PFSK-1 (cell line): ENCODE results near the gene CES3.
A peak's percentile ranks its signal among the peaks of the same experiment; 100 is the strongest.

Source experiments
- FOXP2 ChIP-seq: optimal IDR thresholded peaks from 2 replicates; pipeline ENCODE3; 2011; ENCODE audit warnings: borderline replicate concordance, control low read depth, inconsistent platforms; ENCODE audit not compliant: insufficient read depth; ENCODE audit errors: extremely low read length, extremely low read depth
- POLR2AphosphoS5 ChIP-seq: IDR thresholded peaks from 2 replicates; pipeline ENCODE4 v1.6.1; 2012; ENCODE audit warnings: low read depth, mild to moderate bottlenecking, control low read depth, low read length, moderate library complexity
- SIN3A ChIP-seq: IDR thresholded peaks from 2 replicates; pipeline ENCODE4 v1.6.1; 2012; ENCODE audit warnings: mild to moderate bottlenecking, low read length, moderate library complexity, borderline replicate concordance; ENCODE audit not compliant: insufficient read depth

GRCh38 chr16:67017810-67018488 lies 56.9 kb downstream of the CES3 start:
- TF ChIP-seq SIN3A (0 out of 2 replicates have a peak, but pooled peaks have one; percentile 46), POLR2AphosphoS5 (no peak), FOXP2 (no peak)
